ENCODE data around the gene KCNJ10. TPM values are rescaled to one million over a fixed set of nuclear protein-coding genes. Genes with fewer than 3 reads are reported as not detected.

KCNJ10 gene
- total RNA-seq, 1 donor from 2014 or later: 1.6 TPM

- DNase-seq: peak; percentile 99
Observed at GRCh38 chr1:160098852-160099561, 29.0 kb upstream of the KCNJ10 start.

- DNase-seq: no peak
Observed at GRCh38 chr1:160097911-160098851, 28.2 kb upstream of the KCNJ10 start, which contains the start of gene IGSF8. IGSF8 (minus strand) TSS chr1:160098619; CDS start chr1:160098472, 147 bp downstream.

GRCh38 chr1:160097151-160097910 lies 27.4 kb upstream of the KCNJ10 start:
- DNase-seq: no peak

GRCh38 chr1:160096274-160097116 lies 26.5 kb upstream of the KCNJ10 start:
- DNase-seq: no peak

GRCh38 chr1:160095382-160096105 lies 25.6 kb upstream of the KCNJ10 start:
- peak; percentile 70 for DNase-seq

GRCh38 chr1:160094806-160095205 lies 24.8 kb upstream of the KCNJ10 start:
- DNase-seq: no peak

- DNase-seq: no peak
Observed at GRCh38 chr1:160094291-160094625, 24.3 kb upstream of the KCNJ10 start.

- no peak for DNase-seq
Observed at GRCh38 chr1:160093624-160094290, 23.8 kb upstream of the KCNJ10 start.

GRCh38 chr1:160093069-160093395 lies 23.1 kb upstream of the KCNJ10 start:
- DNase-seq: no peak

GRCh38 chr1:160092366-160093068 lies 22.6 kb upstream of the KCNJ10 start:
- peak; percentile 61 for DNase-seq

GRCh38 chr1:160091666-160092223 lies 21.8 kb upstream of the KCNJ10 start:
- no peak for DNase-seq

GRCh38 chr1:160090760-160091159 lies 20.8 kb upstream of the KCNJ10 start:
- no peak for DNase-seq

- DNase-seq: no peak
Observed at GRCh38 chr1:160089883-160090282, 19.9 kb upstream of the KCNJ10 start.

GRCh38 chr1:160087118-160087662 lies 17.2 kb upstream of the KCNJ10 start:
- no peak for DNase-seq

GRCh38 chr1:160086456-160086892 lies 16.5 kb upstream of the KCNJ10 start:
- DNase-seq: no peak

GRCh38 chr1:160085686-160086455 lies 15.9 kb upstream of the KCNJ10 start:
- peak; percentile 77 for DNase-seq

- no peak for DNase-seq
Observed at GRCh38 chr1:160084771-160085321, 14.9 kb upstream of the KCNJ10 start.
